ENCODE data around the gene RAPGEF1. TPM values are rescaled to one million over a fixed set of nuclear protein-coding genes. Genes with fewer than 3 reads are reported as not detected.

RAPGEF1 gene
- total RNA-seq, 1 donor from 2014 or later, result 94.3 TPM

GRCh38 chr9:131534721-131535237 is 205.1 kb downstream of the RAPGEF1 start:
- DNase-seq (ENCODE audit: extremely low spot score, unreplicated experiment), result no peak
- no peaks in the 10 kb centered on the region for H3K9me3 Mint-ChIP-seq (ENCODE audit: unreplicated experiment)
- no peaks in the 10 kb centered on the region for H3K27me3 Mint-ChIP-seq (ENCODE audit: unreplicated experiment)
- no peaks in the 10 kb centered on the region for H3K36me3 Mint-ChIP-seq (ENCODE audit: unreplicated experiment)
- H3K4me1 Mint-ChIP-seq (ENCODE audit: unreplicated experiment), result peaks cover 7% of the 10 kb centered on the region
- H3K4me3 Mint-ChIP-seq (ENCODE audit: unreplicated experiment), result no peak overlapping the region
- H3K27ac Mint-ChIP-seq (ENCODE audit: unreplicated experiment), result no peak overlapping the region
- TF ChIP-seq CTCF (IDR thresholded peaks at IDR 0.05), result no peak

- Mint-ChIP-seq H3K27ac (ENCODE audit: unreplicated experiment) (no peak within 1 kb of the TSS), H3K9me3 (ENCODE audit: unreplicated experiment) (no peaks in the 10 kb centered on the region), H3K4me3 (ENCODE audit: unreplicated experiment) (peak within 1 kb of the TSS; percentile 79), H3K36me3 (ENCODE audit: unreplicated experiment) (peaks cover 20% of the 10 kb centered on the region), H3K4me1 (ENCODE audit: unreplicated experiment) (peaks cover 15% of the 10 kb centered on the region), H3K27me3 (ENCODE audit: unreplicated experiment) (no peaks in the 10 kb centered on the region)
- peak; percentile 91 for DNase-seq (ENCODE audit: extremely low spot score, unreplicated experiment)
- no peak for TF ChIP-seq CTCF (IDR thresholded peaks at IDR 0.05)
Observed at GRCh38 chr9:131530920-131531832, 208.7 kb downstream of the RAPGEF1 start, which contains the start of gene UCK1. TSS of gene UCK1 (minus strand) at chr9:131531263. CDS start at chr9:131531174, 89 bp downstream.

- Mint-ChIP-seq H3K36me3 (ENCODE audit: unreplicated experiment) (peaks cover 21% of the 10 kb centered on the region), H3K9me3 (ENCODE audit: unreplicated experiment) (no peaks in the 10 kb centered on the region), H3K4me1 (ENCODE audit: unreplicated experiment) (peaks cover 15% of the 10 kb centered on the region), H3K27ac (ENCODE audit: unreplicated experiment) (no peak overlapping the region), H3K27me3 (ENCODE audit: unreplicated experiment) (no peaks in the 10 kb centered on the region), H3K4me3 (ENCODE audit: unreplicated experiment) (peak overlapping the region; percentile 79)
- peak; percentile 24 for TF ChIP-seq CTCF (IDR thresholded peaks at IDR 0.05)
- DNase-seq (ENCODE audit: extremely low spot score, unreplicated experiment), result no peak
Observed at GRCh38 chr9:131530546-131530919, 209.3 kb downstream of the RAPGEF1 start.

- no peak for DNase-seq (ENCODE audit: extremely low spot score, unreplicated experiment)
- Mint-ChIP-seq H3K36me3 (ENCODE audit: unreplicated experiment) (peaks cover 21% of the 10 kb centered on the region), H3K27me3 (ENCODE audit: unreplicated experiment) (no peaks in the 10 kb centered on the region), H3K4me3 (ENCODE audit: unreplicated experiment) (peak overlapping the region; percentile 79), H3K9me3 (ENCODE audit: unreplicated experiment) (no peaks in the 10 kb centered on the region), H3K4me1 (ENCODE audit: unreplicated experiment) (peaks cover 15% of the 10 kb centered on the region), H3K27ac (ENCODE audit: unreplicated experiment) (no peak overlapping the region)
- no peak for TF ChIP-seq CTCF (IDR thresholded peaks at IDR 0.05)
Observed at GRCh38 chr9:131529597-131530545, 210.0 kb downstream of the RAPGEF1 start.
